Omental fat pad (tissue), 4 donors: ENCODE data around the gene TTF2. TPM values are rescaled to one million over a fixed set of nuclear protein-coding genes. Genes with fewer than 3 reads are reported as not detected.

ENCODE experiments used
- ATAC-seq: fragments of 150-250 bp; one replicate; pipeline ENCODE4 v1.9.1; 2016; ENCODE audit warnings: mild to moderate bottlenecking, moderate library complexity; ENCODE audit not compliant: low FRiP score
- DNase-seq: peaks from one replicate; pipeline ENCODE4 v3.0.0-alpha.2; 2019; ENCODE audit warnings: low spot score
- CTCF ChIP-seq, 3 donors: fragments of 450-650 bp; IDR thresholded peaks; one replicate each; pipeline ENCODE4 v1.5.1; 2016 to 2017; ENCODE audit warnings: antibody characterized with exemption in 3 of 3, mild to moderate bottlenecking in 3 of 3, moderate library complexity in 2 of 3
- total RNA-seq, 4 donors: library from RNA; depleted of rRNA; stranded (reverse); fragments of >200 nt; gene quantifications; one replicate each; pipeline ENCODE4 v1.1.0, GENCODE V29; 2016

TTF2 gene
- total RNA-seq, 4 donors from 2014 or later: 9.0 to 16.9 (median 13.8) TPM

GRCh38 chr1:117106478-117106877, 46.4 kb downstream of the TTF2 start:
- TF ChIP-seq CTCF (IDR thresholded peaks at IDR 0.05): no peak
- ATAC-seq (no peak), DNase-seq (no peak)

- no peak for TF ChIP-seq CTCF (IDR thresholded peaks at IDR 0.05)
- DNase-seq: no peak
- no peak for ATAC-seq
Measured at GRCh38 chr1:117107364-117107763, 47.2 kb downstream of the TTF2 start.

GRCh38 chr1:117110774-117111173, 50.6 kb downstream of the TTF2 start:
- no peak for ATAC-seq
- DNase-seq: no peak
- TF ChIP-seq CTCF (IDR thresholded peaks at IDR 0.05): no peak

- no peak for TF ChIP-seq CTCF (IDR thresholded peaks at IDR 0.05)
- DNase-seq (no peak), ATAC-seq (no peak)
Measured at GRCh38 chr1:117112047-117112717, 52.1 kb downstream of the TTF2 start.

GRCh38 chr1:117113199-117113598, 53.1 kb downstream of the TTF2 start:
- ATAC-seq: no peak

GRCh38 chr1:117114877-117115276, 54.8 kb downstream of the TTF2 start:
- TF ChIP-seq CTCF (IDR thresholded peaks at IDR 0.05): no peak
- no peak for DNase-seq
- no peak for ATAC-seq

More at GRCh38 chr1:117113199-117113598, 53.1 kb downstream of the TTF2 start:
- no peak for TF ChIP-seq CTCF (IDR thresholded peaks at IDR 0.05)
- DNase-seq: no peak

GRCh38 chr1:117116090-117116783, 56.1 kb downstream of the TTF2 start:
- DNase-seq (no peak), ATAC-seq (no peak)
- no peak for TF ChIP-seq CTCF (IDR thresholded peaks at IDR 0.05)
